ENCODE data around the gene TSN. TPM values are rescaled to one million over a fixed set of nuclear protein-coding genes. Genes with fewer than 3 reads are reported as not detected.

TSN gene
- total and polyA plus RNA-seq, 10 donors, result 18.2 to 48.3 (median 40.1) TPM

Other genes starting within 250 kb of the TSN start
- gene RNU4ATAC, start 224.8 kb upstream of the TSN start, total RNA-seq, result 10 to 100 TPM in 1 of 7 donors, under 1 TPM in 1, not detected in 5; under 0.01 to 11.8 TPM
- gene RNU4ATAC, start 224.8 kb upstream of the TSN start, polyA plus RNA-seq, result not detected
- gene CLASP1, start 106.2 kb upstream of the TSN start, total RNA-seq, result 100 to 1,000 TPM in 1 of 7 donors, 10 to 100 TPM in 6; 63.4 to 103 (median 82.7) TPM
- gene CLASP1, start 106.2 kb upstream of the TSN start, polyA plus RNA-seq, result 1 to 10 TPM; 4.0 to 8.7 (median 4.8) TPM
- gene NIFK, start 18.8 kb upstream of the TSN start, total RNA-seq, result 10 to 100 TPM; 28.4 to 74.7 (median 40.3) TPM
- gene NIFK, start 18.8 kb upstream of the TSN start, polyA plus RNA-seq, result 10 to 100 TPM; 45.4 to 60.9 (median 48.2) TPM

All from spleen (tissue), 10 donors.